ENCODE results near the gene PAK5. TPM values are rescaled to one million over a fixed set of nuclear protein-coding genes. Genes with fewer than 3 reads are reported as not detected.

PAK5 gene
- total RNA-seq, 1 experiment from 2014 or later = not detected

GRCh38 chr20:9686455-9686854 is 152.4 kb downstream of the PAK5 start:
- intact Hi-C loops (cut with micrococcal nuclease) = no loop called here
- RAD21 ChIA-PET (ENCODE audit: low non-redundant PET in 1 of 2, low total read pairs in 2 of 2, uncharacterized antibody in 2 of 2, unreplicated experiment in 2 of 2) = no interaction called here
- H3K9me3 ChIP-seq (ENCODE audit: control insufficient read depth in 1 of 2, insufficient read depth in 1 of 2, low read depth in 1 of 2, low read length in 2 of 2) = no peaks in the 10 kb centered on the region
- no peaks in the 10 kb centered on the region for H3K9me2 ChIP-seq (ENCODE audit: insufficient read depth)
- no peak overlapping the region for H3K4me3 ChIP-seq (replicated peaks in 1 of 2; ENCODE audit: low read depth in 1 of 2, low read length in 2 of 2)
- TF ChIP-seq EGR1 (IDR thresholded peaks at IDR 0.05; ENCODE audit: low read depth) (no peak), EZH2phosphoT487 (IDR thresholded peaks at IDR 0.05; ENCODE audit: borderline replicate concordance) (no peak), SIN3A (IDR thresholded peaks at IDR 0.05; ENCODE audit: low read depth) (no peak), SRF (IDR thresholded peaks at IDR 0.05; ENCODE audit: low read depth) (no peak)
- CTCF ChIA-PET = no interaction called here
- POLR2A ChIA-PET = no interaction called here
- no peak for DNase-seq (ENCODE audit: low read depth, low spot score)
- peaks cover 32% of the 10 kb centered on the region for H3K27me3 ChIP-seq (ENCODE audit: insufficient read depth, low read length)
- H3K36me3 ChIP-seq (ENCODE audit: control insufficient read depth in 1 of 2, insufficient read depth in 2 of 2, low read length in 2 of 2) = no peaks in the 10 kb centered on the region
- no peak overlapping the region for H3K9ac ChIP-seq (ENCODE audit: low read length)
- H4K20me1 ChIP-seq (ENCODE audit: insufficient read depth) = no peaks in the 10 kb centered on the region; the same call in 1 of the 2 replicates
- no peaks in the 10 kb centered on the region for H3K4me1 ChIP-seq (ENCODE audit: control insufficient read depth in 1 of 2, insufficient read depth in 2 of 2, low read length in 2 of 2)
- no peaks in the 10 kb centered on the region for H3K79me2 ChIP-seq (ENCODE audit: insufficient read depth, low read length)
- H2AFZ ChIP-seq (ENCODE audit: low read depth, low read length, poor library complexity, severe bottlenecking) = no peak overlapping the region
- no peak for ATAC-seq
- no peak overlapping the region for H3K4me2 ChIP-seq (ENCODE audit: low read length)
- no TSS peak for BruUV-seq (replicated peaks)
- no peak overlapping the region for H3K27ac ChIP-seq (ENCODE audit: low read depth, low read length)

- Histone ChIP-seq H2AFZ (ENCODE audit: low read depth, low read length, poor library complexity, severe bottlenecking) (no peak overlapping the region), H3K27ac (ENCODE audit: low read depth, low read length) (no peak overlapping the region), H3K9me3 (ENCODE audit: control insufficient read depth in 1 of 2, insufficient read depth in 1 of 2, low read depth in 1 of 2, low read length in 2 of 2) (no peaks in the 10 kb centered on the region), H3K4me2 (ENCODE audit: low read length) (no peak overlapping the region), H3K4me1 (ENCODE audit: control insufficient read depth in 1 of 2, insufficient read depth in 2 of 2, low read length in 2 of 2) (no peaks in the 10 kb centered on the region), H3K9me2 (ENCODE audit: insufficient read depth) (no peaks in the 10 kb centered on the region), H3K36me3 (ENCODE audit: control insufficient read depth in 1 of 2, insufficient read depth in 2 of 2, low read length in 2 of 2) (no peaks in the 10 kb centered on the region), H3K79me2 (ENCODE audit: insufficient read depth, low read length) (no peaks in the 10 kb centered on the region), H3K4me3 (replicated peaks in 1 of 2; ENCODE audit: low read depth in 1 of 2, low read length in 2 of 2) (no peak overlapping the region), H4K20me1 (ENCODE audit: insufficient read depth) (no peaks in the 10 kb centered on the region; the same call in 1 of the 2 replicates), H3K27me3 (ENCODE audit: insufficient read depth, low read length) (peaks cover 32% of the 10 kb centered on the region), H3K9ac (ENCODE audit: low read length) (no peak overlapping the region)
- TF ChIP-seq FOSL1 (IDR thresholded peaks at IDR 0.05; ENCODE audit: low read depth) = no peak
- TF ChIP-seq ZBTB33 (IDR thresholded peaks at IDR 0.05; ENCODE audit: extremely low read depth, insufficient replicate concordance, low read length) = no peak
- no peak for TF ChIP-seq POLR2A (IDR thresholded peaks at IDR 0.05; ENCODE audit: borderline replicate concordance, extremely low read depth, insufficient read depth, insufficient read length)
- TF ChIP-seq CEBPB (IDR thresholded peaks at IDR 0.05; ENCODE audit: low read depth) = no peak
- ATAC-seq (no peak), DNase-seq (ENCODE audit: low read depth, low spot score) (no peak)
- ChIA-PET RAD21 (ENCODE audit: low non-redundant PET in 1 of 2, low total read pairs in 2 of 2, uncharacterized antibody in 2 of 2, unreplicated experiment in 2 of 2) (no interaction called here), CTCF (no interaction called here), POLR2A (no interaction called here)
- intact Hi-C loops (cut with micrococcal nuclease) = no loop called here
- no TSS peak for BruUV-seq (replicated peaks)
Observed at GRCh38 chr20:9686001-9686400, 152.9 kb downstream of the PAK5 start.
